GM21381 (cell line): ENCODE measurements around the gene EFR3B.

ENCODE experiments used
- ATAC-seq: cut with Tn5 transposase; IDR thresholded peaks from one replicate; pipeline ENCODE4 v1.9.1; 2021; ENCODE audit warnings: mild to moderate bottlenecking, moderate library complexity; ENCODE audit not compliant: unreplicated experiment

The EFR3B gene

GRCh38 chr2:25068217-25068616 lies 26.3 kb downstream of the EFR3B start:
- no peak for ATAC-seq

GRCh38 chr2:25071966-25072365 lies 30.1 kb downstream of the EFR3B start:
- ATAC-seq, result no peak

GRCh38 chr2:25072606-25073005 lies 30.7 kb downstream of the EFR3B start:
- ATAC-seq, result no peak

GRCh38 chr2:25073025-25073424 lies 31.1 kb downstream of the EFR3B start:
- ATAC-seq, result no peak

GRCh38 chr2:25073914-25074313 lies 32.0 kb downstream of the EFR3B start:
- ATAC-seq, result no peak

- ATAC-seq, result no peak
These were observed 33.0 kb downstream of the EFR3B start for GRCh38 chr2:25074826-25075225.

GRCh38 chr2:25076749-25077148 lies 34.9 kb downstream of the EFR3B start:
- no peak for ATAC-seq

- ATAC-seq, result no peak
These were observed 35.9 kb downstream of the EFR3B start for GRCh38 chr2:25077789-25078169.

- ATAC-seq, result no peak
These were observed 36.5 kb downstream of the EFR3B start for GRCh38 chr2:25078170-25079049.

GRCh38 chr2:25079050-25079635 lies 37.3 kb downstream of the EFR3B start:
- no peak for ATAC-seq

GRCh38 chr2:25081237-25081790 lies 39.4 kb downstream of the EFR3B start:
- no peak for ATAC-seq

- no peak for ATAC-seq
These were observed 40.2 kb downstream of the EFR3B start for GRCh38 chr2:25082002-25082622.

GRCh38 chr2:25085761-25086560 lies 44.1 kb downstream of the EFR3B start:
- no peak for ATAC-seq

GRCh38 chr2:25088817-25089516 lies 47.1 kb downstream of the EFR3B start:
- no peak for ATAC-seq

GRCh38 chr2:25089605-25090315 lies 47.9 kb downstream of the EFR3B start:
- ATAC-seq, result no peak

- ATAC-seq, result no peak
These were observed 48.9 kb downstream of the EFR3B start for GRCh38 chr2:25090801-25091200.

GRCh38 chr2:25091265-25091664 lies 49.4 kb downstream of the EFR3B start:
- no peak for ATAC-seq

GRCh38 chr2:25098056-25098455 lies 56.2 kb downstream of the EFR3B start:
- no peak for ATAC-seq

- no peak for ATAC-seq
These were observed 57.0 kb downstream of the EFR3B start for GRCh38 chr2:25098670-25099486.
